GM12878 (cell line): ENCODE data around the gene LASP1. TPM values are rescaled to one million over a fixed set of nuclear protein-coding genes. Genes with fewer than 3 reads are reported as not detected.

Experiments used
- EZH2 ChIP-seq: IDR thresholded peaks from 2 replicates; pipeline ENCODE4 v1.6.1; 2012; ENCODE audit warnings: low read depth, mild to moderate bottlenecking, control low read depth, inconsistent platforms, low read length, borderline replicate concordance; ENCODE audit not compliant: control insufficient read depth
- HDAC6 ChIP-seq: fragments of 200-600 bp; sonication (generic); IDR thresholded peaks from one replicate; pipeline ENCODE4 v1.8.0; 2017; ENCODE audit warnings: antibody characterized with exemption; ENCODE audit not compliant: unreplicated experiment
- IKZF2 ChIP-seq, 2 experiments: fragments of 450-650 bp; IDR thresholded peaks; 2 replicates each; pipeline ENCODE4 v1.6.1; 2017; ENCODE audit warnings: mild to moderate bottlenecking in 2 of 2, moderate library complexity in 2 of 2
- MEF2B ChIP-seq: fragments of 450-650 bp; IDR thresholded peaks from 2 replicates; pipeline ENCODE4 v1.6.1; 2018; ENCODE audit warnings: mild to moderate bottlenecking, moderate library complexity; ENCODE audit not compliant: partially characterized antibody, poor library complexity, severe bottlenecking
- MTA3 ChIP-seq: IDR thresholded peaks from 2 replicates; pipeline ENCODE4 v1.6.1; 2012; ENCODE audit warnings: low read length, inconsistent platforms, borderline replicate concordance
- NR2C2 ChIP-seq: IDR thresholded peaks from 2 replicates; pipeline ENCODE4 v1.6.1; 2011; ENCODE audit warnings: borderline replicate concordance, low read depth; ENCODE audit not compliant: control insufficient read depth, insufficient read length
- NR2F1 ChIP-seq: fragments of 450-650 bp; conservative IDR thresholded peaks from 2 replicates; pipeline ENCODE4 v1.6.1; 2017; ENCODE audit warnings: mild to moderate bottlenecking
- PAX8 ChIP-seq: fragments of 450-650 bp; IDR thresholded peaks from 2 replicates; pipeline ENCODE4 v1.6.1; 2017; ENCODE audit warnings: mild to moderate bottlenecking, moderate library complexity
- POU2F2 ChIP-seq: IDR thresholded peaks from 3 replicates; pipeline ENCODE4 v1.6.1; 2011; ENCODE audit warnings: low read depth, mild to moderate bottlenecking, low read length, borderline replicate concordance
- SREBF1 ChIP-seq: IDR thresholded peaks from 2 replicates; pipeline ENCODE4 v1.6.1; 2012; ENCODE audit warnings: mild to moderate bottlenecking, low read length
- SREBF2 ChIP-seq: IDR thresholded peaks from 2 replicates; pipeline ENCODE4 v1.6.1; 2012; ENCODE audit warnings: mild to moderate bottlenecking, low read length
- ZBED1 ChIP-seq: IDR thresholded peaks from 2 replicates; pipeline ENCODE4 v1.6.1; 2016; ENCODE audit warnings: borderline replicate concordance
- polyA plus RNA-seq, 11 experiments: library from polyadenylated mRNA; depleted of rRNA in 4 of 11; unstranded in 6 of 11; stranded (reverse) in 5 of 11; fragments of >200 nt; fragmentation: Nextera tagmentation in 4 of 11; fragmentation: Illumina TruSeq in 1 of 11; extraction: Ambion mirVana in 4 of 11; extraction: Trizol in 1 of 11; gene quantifications; 1 replicate in 1 of 11; 2 replicates in 10 of 11; pipeline versions ENCODE4 v1.2.1 to v1.2.3, GENCODE V29; 2011 to 2016; ENCODE audit warnings: inconsistent platforms in 2 of 11, missing spikeins in 2 of 11, low read depth in 1 of 11
- total RNA-seq, 4 experiments: library from RNA; depleted of rRNA in 3 of 4; stranded (reverse); fragments of >200 nt in 3 of 4; fragmentation: Illumina TruSeq in 1 of 4; extraction: Trizol in 1 of 4; gene quantifications; 2 replicates each; pipeline versions ENCODE4 v1.2.1 to v1.2.3, GENCODE V29; 2013 to 2021
- TF ChIP-seq, protein P1 (sequence below): fragments of 450-650 bp; IDR thresholded peaks from 2 replicates; pipeline ENCODE4 v1.6.1; 2016; ENCODE audit warnings: mild to moderate bottlenecking
- TF ChIP-seq, protein P2 (sequence below): IDR thresholded peaks from 2 replicates; pipeline ENCODE4 v1.6.1; 2012; ENCODE audit warnings: low read length, inconsistent platforms
- TF ChIP-seq, protein P3 (sequence below): fragments of 450-650 bp; conservative IDR thresholded peaks from 2 replicates; pipeline ENCODE4 v1.6.1; 2017; ENCODE audit warnings: mild to moderate bottlenecking, moderate library complexity
- TF ChIP-seq, protein P4 (sequence below): fragments of 450-650 bp; IDR thresholded peaks from 2 replicates; pipeline ENCODE4 v1.6.1; 2017; ENCODE audit warnings: antibody characterized with exemption, mild to moderate bottlenecking, moderate library complexity
- TF ChIP-seq, protein P5 (sequence below): fragments of 450-650 bp; IDR thresholded peaks from 2 replicates; pipeline ENCODE4 v1.6.1; 2017; ENCODE audit warnings: mild to moderate bottlenecking, moderate library complexity

Gene LASP1
- total and polyA plus RNA-seq, 10 of the 15 experiments (the other 5 are each of a cell fraction or from before 2014, with no cell fraction given), result 21.0 to 114 (median 59.3) TPM

DNA sequence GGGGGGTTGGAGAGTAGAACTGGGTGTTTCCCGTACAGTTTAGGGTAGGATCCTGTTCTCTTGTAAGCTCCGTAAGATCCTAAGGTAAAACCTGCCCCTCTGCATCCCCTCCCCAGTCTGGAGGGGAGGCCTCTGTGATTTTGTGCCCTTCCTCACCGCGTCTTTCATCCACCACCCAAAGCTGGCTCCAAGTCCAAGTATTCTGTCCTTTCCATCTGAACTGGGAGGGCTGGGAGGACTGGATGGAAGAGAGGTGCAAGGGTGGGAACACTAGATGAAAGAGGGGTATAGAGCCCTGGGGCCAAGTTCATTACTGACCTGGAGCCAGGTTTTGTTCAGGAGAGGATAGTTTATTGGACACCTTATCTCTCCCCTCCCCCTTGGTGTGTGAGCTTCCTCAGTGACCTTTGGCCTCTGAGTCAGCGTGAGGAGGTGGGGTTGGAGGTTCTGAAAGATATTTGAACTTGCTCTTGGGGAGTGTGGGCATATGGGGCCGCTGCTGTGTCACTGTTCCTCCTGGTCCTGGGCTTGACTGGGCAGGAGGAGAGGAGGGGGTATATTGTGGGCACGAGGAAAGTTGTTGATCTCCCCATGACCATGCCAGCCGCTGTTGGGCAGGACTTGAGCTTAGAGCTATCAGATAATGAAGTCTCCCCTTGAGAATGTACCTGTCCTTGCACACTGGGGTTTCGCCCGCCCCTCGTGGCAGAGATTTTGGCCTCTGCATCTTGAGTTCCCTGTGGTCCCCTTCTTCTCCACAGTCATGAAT, 1.6 kb downstream of the LASP1 start (continued):
- no peak for TF ChIP-seq PAX8
- TF ChIP-seq NR2F1, result peak; percentile 99
- TF ChIP-seq MTA3, result no peak
- no peak for TF ChIP-seq HDAC6
- TF ChIP-seq EZH2, result no peak
- TF ChIP-seq MEF2B, result no peak
- TF ChIP-seq, protein P1, sequence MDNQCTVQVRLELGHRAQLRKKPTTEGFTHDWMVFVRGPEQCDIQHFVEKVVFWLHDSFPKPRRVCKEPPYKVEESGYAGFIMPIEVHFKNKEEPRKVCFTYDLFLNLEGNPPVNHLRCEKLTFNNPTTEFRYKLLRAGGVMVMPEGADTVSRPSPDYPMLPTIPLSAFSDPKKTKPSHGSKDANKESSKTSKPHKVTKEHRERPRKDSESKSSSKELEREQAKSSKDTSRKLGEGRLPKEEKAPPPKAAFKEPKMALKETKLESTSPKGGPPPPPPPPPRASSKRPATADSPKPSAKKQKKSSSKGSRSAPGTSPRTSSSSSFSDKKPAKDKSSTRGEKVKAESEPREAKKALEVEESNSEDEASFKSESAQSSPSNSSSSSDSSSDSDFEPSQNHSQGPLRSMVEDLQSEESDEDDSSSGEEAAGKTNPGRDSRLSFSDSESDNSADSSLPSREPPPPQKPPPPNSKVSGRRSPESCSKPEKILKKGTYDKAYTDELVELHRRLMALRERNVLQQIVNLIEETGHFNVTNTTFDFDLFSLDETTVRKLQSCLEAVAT, result peak; percentile 44; the same call in 1 of the 2 replicates
- TF ChIP-seq, protein P2, sequence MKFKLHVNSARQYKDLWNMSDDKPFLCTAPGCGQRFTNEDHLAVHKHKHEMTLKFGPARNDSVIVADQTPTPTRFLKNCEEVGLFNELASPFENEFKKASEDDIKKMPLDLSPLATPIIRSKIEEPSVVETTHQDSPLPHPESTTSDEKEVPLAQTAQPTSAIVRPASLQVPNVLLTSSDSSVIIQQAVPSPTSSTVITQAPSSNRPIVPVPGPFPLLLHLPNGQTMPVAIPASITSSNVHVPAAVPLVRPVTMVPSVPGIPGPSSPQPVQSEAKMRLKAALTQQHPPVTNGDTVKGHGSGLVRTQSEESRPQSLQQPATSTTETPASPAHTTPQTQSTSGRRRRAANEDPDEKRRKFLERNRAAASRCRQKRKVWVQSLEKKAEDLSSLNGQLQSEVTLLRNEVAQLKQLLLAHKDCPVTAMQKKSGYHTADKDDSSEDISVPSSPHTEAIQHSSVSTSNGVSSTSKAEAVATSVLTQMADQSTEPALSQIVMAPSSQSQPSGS, result no peak
- TF ChIP-seq, protein P3, sequence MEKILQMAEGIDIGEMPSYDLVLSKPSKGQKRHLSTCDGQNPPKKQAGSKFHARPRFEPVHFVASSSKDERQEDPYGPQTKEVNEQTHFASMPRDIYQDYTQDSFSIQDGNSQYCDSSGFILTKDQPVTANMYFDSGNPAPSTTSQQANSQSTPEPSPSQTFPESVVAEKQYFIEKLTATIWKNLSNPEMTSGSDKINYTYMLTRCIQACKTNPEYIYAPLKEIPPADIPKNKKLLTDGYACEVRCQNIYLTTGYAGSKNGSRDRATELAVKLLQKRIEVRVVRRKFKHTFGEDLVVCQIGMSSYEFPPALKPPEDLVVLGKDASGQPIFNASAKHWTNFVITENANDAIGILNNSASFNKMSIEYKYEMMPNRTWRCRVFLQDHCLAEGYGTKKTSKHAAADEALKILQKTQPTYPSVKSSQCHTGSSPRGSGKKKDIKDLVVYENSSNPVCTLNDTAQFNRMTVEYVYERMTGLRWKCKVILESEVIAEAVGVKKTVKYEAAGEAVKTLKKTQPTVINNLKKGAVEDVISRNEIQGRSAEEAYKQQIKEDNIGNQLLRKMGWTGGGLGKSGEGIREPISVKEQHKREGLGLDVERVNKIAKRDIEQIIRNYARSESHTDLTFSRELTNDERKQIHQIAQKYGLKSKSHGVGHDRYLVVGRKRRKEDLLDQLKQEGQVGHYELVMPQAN, result 0 out of 2 replicates have a peak, but pooled peaks have one; percentile 12
- no peak; the same call in 1 of the 2 replicates for TF ChIP-seq SREBF2
- no peak for TF ChIP-seq IKZF2 (IDR thresholded peaks at IDR 0.05)
- TF ChIP-seq, protein P4, sequence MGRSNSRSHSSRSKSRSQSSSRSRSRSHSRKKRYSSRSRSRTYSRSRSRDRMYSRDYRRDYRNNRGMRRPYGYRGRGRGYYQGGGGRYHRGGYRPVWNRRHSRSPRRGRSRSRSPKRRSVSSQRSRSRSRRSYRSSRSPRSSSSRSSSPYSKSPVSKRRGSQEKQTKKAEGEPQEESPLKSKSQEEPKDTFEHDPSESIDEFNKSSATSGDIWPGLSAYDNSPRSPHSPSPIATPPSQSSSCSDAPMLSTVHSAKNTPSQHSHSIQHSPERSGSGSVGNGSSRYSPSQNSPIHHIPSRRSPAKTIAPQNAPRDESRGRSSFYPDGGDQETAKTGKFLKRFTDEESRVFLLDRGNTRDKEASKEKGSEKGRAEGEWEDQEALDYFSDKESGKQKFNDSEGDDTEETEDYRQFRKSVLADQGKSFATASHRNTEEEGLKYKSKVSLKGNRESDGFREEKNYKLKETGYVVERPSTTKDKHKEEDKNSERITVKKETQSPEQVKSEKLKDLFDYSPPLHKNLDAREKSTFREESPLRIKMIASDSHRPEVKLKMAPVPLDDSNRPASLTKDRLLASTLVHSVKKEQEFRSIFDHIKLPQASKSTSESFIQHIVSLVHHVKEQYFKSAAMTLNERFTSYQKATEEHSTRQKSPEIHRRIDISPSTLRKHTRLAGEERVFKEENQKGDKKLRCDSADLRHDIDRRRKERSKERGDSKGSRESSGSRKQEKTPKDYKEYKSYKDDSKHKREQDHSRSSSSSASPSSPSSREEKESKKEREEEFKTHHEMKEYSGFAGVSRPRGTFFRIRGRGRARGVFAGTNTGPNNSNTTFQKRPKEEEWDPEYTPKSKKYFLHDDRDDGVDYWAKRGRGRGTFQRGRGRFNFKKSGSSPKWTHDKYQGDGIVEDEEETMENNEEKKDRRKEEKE, result no peak
- TF ChIP-seq ZBED1, result no peak
- peak; percentile 82 for TF ChIP-seq NR2C2
- TF ChIP-seq, protein P5, sequence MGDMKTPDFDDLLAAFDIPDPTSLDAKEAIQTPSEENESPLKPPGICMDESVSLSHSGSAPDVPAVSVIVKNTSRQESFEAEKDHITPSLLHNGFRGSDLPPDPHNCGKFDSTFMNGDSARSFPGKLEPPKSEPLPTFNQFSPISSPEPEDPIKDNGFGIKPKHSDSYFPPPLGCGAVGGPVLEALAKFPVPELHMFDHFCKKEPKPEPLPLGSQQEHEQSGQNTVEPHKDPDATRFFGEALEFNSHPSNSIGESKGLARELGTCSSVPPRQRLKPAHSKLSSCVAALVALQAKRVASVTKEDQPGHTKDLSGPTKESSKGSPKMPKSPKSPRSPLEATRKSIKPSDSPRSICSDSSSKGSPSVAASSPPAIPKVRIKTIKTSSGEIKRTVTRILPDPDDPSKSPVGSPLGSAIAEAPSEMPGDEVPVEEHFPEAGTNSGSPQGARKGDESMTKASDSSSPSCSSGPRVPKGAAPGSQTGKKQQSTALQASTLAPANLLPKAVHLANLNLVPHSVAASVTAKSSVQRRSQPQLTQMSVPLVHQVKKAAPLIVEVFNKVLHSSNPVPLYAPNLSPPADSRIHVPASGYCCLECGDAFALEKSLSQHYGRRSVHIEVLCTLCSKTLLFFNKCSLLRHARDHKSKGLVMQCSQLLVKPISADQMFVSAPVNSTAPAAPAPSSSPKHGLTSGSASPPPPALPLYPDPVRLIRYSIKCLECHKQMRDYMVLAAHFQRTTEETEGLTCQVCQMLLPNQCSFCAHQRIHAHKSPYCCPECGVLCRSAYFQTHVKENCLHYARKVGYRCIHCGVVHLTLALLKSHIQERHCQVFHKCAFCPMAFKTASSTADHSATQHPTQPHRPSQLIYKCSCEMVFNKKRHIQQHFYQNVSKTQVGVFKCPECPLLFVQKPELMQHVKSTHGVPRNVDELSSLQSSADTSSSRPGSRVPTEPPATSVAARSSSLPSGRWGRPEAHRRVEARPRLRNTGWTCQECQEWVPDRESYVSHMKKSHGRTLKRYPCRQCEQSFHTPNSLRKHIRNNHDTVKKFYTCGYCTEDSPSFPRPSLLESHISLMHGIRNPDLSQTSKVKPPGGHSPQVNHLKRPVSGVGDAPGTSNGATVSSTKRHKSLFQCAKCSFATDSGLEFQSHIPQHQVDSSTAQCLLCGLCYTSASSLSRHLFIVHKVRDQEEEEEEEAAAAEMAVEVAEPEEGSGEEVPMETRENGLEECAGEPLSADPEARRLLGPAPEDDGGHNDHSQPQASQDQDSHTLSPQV, result no peak
- no peak for TF ChIP-seq SREBF1
- TF ChIP-seq POU2F2, result no peak
